T-helper 2 cell treated with Interferon-gamma antibody and Interleukin-4, amounts not matched to agents 5 μg/mL and 100 μg/mL, for 36 hours (primary cell): Measurements from ENCODE around the gene OSBP2.

Experiments
- DNase-seq: peaks from one replicate; pipeline ENCODE4 v3.0.0; 2021; ENCODE audit warnings: low spot score
- H3K27ac Mint-ChIP-seq: one replicate; pipeline ENCODE4 v1.8.0; 2021; ENCODE audit warnings: mild to moderate bottlenecking, mixed read lengths
- H3K27me3 Mint-ChIP-seq: one replicate; pipeline ENCODE4 v1.8.0; 2021; ENCODE audit warnings: low read depth, mixed read lengths
- H3K36me3 Mint-ChIP-seq: one replicate; pipeline ENCODE4 v1.8.0; 2021; ENCODE audit warnings: low read depth, mixed read lengths
- H3K4me1 Mint-ChIP-seq: one replicate; pipeline ENCODE4 v1.8.0; 2021; ENCODE audit warnings: low read depth, mixed read lengths
- H3K4me3 Mint-ChIP-seq: one replicate; pipeline ENCODE4 v1.8.0; 2022; ENCODE audit warnings: mild to moderate bottlenecking, moderate library complexity, mixed read lengths
- H3K9me3 Mint-ChIP-seq: one replicate; pipeline ENCODE4 v1.8.0; 2021; ENCODE audit warnings: mixed read lengths

Gene OSBP2

GRCh38 chr22:30826670-30827355 is 132.1 kb downstream of the OSBP2 start:
- Mint-ChIP-seq H3K27ac (no peak overlapping the region), H3K36me3 (no peaks in the 10 kb centered on the region), H3K27me3 (peaks cover 31% of the 10 kb centered on the region), H3K9me3 (no peaks in the 10 kb centered on the region), H3K4me1 (peaks cover 2% of the 10 kb centered on the region), H3K4me3 (no peak overlapping the region)
- no peak for DNase-seq

DNA sequence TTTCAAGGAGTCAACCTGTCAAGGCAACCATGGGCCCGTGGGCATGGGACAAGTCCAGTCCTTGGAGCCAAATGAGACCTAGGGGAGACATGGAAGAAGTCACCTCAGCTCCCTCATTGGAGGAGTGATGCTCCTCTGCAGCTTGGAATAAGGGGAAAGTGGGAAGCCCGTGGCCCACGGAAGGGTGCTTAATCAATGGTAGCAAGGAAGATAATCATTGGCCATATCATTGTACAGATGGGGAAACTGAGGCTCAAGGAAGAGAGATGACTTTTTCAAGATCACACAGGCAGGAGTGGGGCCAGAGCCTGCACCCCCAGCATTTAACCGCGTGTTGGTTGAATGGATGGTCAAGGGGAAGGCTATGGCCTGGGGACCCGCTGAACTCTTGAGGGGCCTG is 133.0 kb downstream of the OSBP2 start:
- DNase-seq: no peak
- H3K9me3 Mint-ChIP-seq: no peaks in the 10 kb centered on the region
- no peak overlapping the region for H3K27ac Mint-ChIP-seq
- no peak overlapping the region for H3K4me3 Mint-ChIP-seq
- peaks cover 27% of the 10 kb centered on the region for H3K27me3 Mint-ChIP-seq
- H3K4me1 Mint-ChIP-seq: peaks cover 2% of the 10 kb centered on the region
- no peaks in the 10 kb centered on the region for H3K36me3 Mint-ChIP-seq

DNA sequence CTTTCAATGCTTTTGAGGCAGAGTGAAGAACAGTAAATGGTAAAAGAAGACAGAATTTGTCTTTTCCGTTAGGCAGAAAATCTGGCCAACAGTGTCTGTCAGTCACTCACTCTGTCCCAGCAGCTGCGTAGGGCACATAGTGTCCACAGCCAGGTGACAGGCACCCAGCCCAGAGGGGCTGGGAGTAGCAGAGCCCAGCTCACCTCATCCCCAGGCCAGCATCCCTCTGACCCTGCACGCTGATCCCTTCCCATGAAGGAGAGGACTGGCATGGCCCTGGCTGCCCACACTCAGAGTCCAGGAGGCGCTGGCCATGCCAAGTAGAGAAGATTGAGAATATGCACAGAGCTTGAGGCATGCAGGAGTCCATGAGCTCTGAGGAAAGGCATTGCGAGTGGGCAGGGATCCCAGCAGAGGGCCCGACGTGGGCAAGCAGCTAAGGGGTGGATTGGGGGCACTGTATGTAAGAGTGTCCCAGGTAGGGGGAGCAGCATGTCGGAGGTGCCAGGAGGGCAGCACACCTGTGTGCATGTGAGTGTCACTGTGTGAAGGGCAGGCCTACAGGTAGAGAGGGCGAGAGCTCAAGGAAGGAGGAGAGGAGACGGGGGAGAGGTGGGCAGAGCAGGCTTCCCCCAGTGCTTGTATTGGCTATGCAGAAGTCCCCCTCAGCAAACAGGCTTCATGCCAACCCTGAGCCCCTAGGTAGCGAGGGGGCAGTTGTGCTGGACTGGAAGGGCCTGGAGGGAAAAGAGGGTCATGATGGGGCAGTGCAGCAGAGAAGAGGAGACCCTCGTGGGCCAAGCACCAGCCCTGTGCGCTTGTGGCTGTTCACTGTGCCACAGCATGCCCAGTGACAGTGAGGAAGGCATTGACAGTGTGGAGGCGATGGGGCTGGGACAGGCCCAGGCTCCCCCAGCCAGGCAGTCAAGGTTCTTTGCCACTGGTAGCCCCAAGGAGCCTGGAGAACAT is 133.8 kb downstream of the OSBP2 start:
- no peak for DNase-seq
- Mint-ChIP-seq H3K9me3 (no peaks in the 10 kb centered on the region), H3K4me3 (no peak overlapping the region), H3K4me1 (no peaks in the 10 kb centered on the region), H3K27me3 (peaks cover 19% of the 10 kb centered on the region), H3K36me3 (no peaks in the 10 kb centered on the region), H3K27ac (no peak overlapping the region)

GRCh38 chr22:30829901-30830550 is 135.4 kb downstream of the OSBP2 start:
- no peaks in the 10 kb centered on the region for H3K9me3 Mint-ChIP-seq
- H3K4me3 Mint-ChIP-seq: no peak overlapping the region
- H3K4me1 Mint-ChIP-seq: no peaks in the 10 kb centered on the region
- no peak overlapping the region for H3K27ac Mint-ChIP-seq
- H3K36me3 Mint-ChIP-seq: no peaks in the 10 kb centered on the region
- H3K27me3 Mint-ChIP-seq: peaks cover 12% of the 10 kb centered on the region
- DNase-seq: no peak

GRCh38 chr22:30830907-30831306 is 136.2 kb downstream of the OSBP2 start:
- Mint-ChIP-seq H3K9me3 (no peaks in the 10 kb centered on the region), H3K27me3 (peaks cover 8% of the 10 kb centered on the region), H3K4me1 (no peaks in the 10 kb centered on the region), H3K36me3 (no peaks in the 10 kb centered on the region), H3K27ac (no peak overlapping the region), H3K4me3 (no peak overlapping the region)
- DNase-seq: no peak

GRCh38 chr22:30832407-30832987 is 137.8 kb downstream of the OSBP2 start:
- Mint-ChIP-seq H3K9me3 (no peaks in the 10 kb centered on the region), H3K27ac (no peak overlapping the region), H3K4me3 (no peak overlapping the region), H3K36me3 (no peaks in the 10 kb centered on the region), H3K27me3 (peaks cover 8% of the 10 kb centered on the region), H3K4me1 (no peaks in the 10 kb centered on the region)
- no peak for DNase-seq

DNA sequence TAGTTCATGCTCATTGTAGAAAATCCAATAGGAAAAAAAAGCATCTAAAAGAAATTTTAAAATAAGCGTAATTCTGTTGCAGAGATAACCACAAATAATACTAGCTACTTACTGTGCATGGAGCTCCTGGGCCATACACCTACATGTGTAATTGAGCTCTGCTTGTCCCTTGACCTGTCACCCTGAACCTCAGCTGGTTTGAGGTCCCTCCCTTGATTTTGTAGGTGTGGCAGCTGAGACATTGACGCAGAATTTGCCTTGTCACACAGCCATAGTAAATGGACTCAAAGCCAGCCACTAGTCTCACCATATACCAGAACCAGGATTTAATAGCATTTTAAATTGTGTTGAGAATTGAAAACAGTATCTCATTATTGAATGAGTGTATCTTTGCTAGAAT is 138.6 kb downstream of the OSBP2 start:
- Mint-ChIP-seq H3K27me3 (peaks cover 8% of the 10 kb centered on the region), H3K9me3 (peaks cover 4% of the 10 kb centered on the region), H3K4me1 (no peaks in the 10 kb centered on the region), H3K4me3 (no peak overlapping the region), H3K36me3 (no peaks in the 10 kb centered on the region), H3K27ac (no peak overlapping the region)
- no peak for DNase-seq

DNA sequence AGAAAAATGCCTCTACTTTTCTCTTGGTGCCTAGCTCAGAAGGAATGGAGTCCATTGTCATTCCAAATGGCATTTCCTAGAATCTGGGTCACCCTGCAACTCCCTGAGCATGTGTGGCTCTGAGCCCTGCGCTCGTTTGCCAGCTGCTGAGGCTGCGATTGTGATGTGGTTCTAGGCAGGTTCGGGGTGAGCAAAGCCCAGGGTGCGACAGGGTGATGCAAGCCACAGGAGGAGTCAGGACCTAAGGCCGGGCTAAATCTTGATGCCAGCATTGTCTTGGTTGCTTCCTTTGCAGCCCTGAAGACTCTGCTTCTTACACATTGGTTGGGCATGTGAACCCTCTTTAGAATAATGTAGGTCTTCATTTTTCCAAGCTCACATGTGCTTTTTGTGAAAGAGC is 142.9 kb downstream of the OSBP2 start:
- Mint-ChIP-seq H3K4me1 (no peaks in the 10 kb centered on the region), H3K9me3 (peaks cover 4% of the 10 kb centered on the region), H3K4me3 (no peak overlapping the region), H3K27me3 (peaks cover 3% of the 10 kb centered on the region), H3K27ac (no peak overlapping the region), H3K36me3 (no peaks in the 10 kb centered on the region)
- DNase-seq: no peak

- H3K4me1 Mint-ChIP-seq: no peaks in the 10 kb centered on the region
- no peaks in the 10 kb centered on the region for H3K36me3 Mint-ChIP-seq
- H3K27me3 Mint-ChIP-seq: peaks cover 3% of the 10 kb centered on the region
- peaks cover 4% of the 10 kb centered on the region for H3K9me3 Mint-ChIP-seq
- no peak overlapping the region for H3K27ac Mint-ChIP-seq
- DNase-seq: no peak
- no peak overlapping the region for H3K4me3 Mint-ChIP-seq
Measured at GRCh38 chr22:30838111-30838510, 143.4 kb downstream of the OSBP2 start.

DNA sequence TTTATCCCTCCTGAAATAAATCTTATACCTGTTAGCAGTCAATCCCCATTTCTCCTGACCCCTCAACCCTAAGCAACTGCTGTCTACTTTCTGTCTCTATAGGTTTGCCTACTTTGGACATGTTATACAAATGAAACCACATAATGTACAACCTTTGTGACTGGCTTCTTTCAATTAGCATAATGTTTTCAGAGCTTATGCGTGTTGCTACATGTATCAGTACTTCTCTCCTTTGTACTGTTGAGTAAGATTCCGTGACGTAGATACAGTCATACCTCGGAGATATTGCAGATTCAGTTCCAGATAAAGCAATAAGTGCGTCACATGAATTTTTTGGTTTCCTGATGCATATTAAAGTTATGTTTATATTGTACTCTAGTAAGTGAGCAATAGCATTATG is 146.6 kb downstream of the OSBP2 start:
- no peaks in the 10 kb centered on the region for H3K4me1 Mint-ChIP-seq
- no peaks in the 10 kb centered on the region for H3K36me3 Mint-ChIP-seq
- no peaks in the 10 kb centered on the region for H3K27me3 Mint-ChIP-seq

GRCh38 chr22:30843245-30843644 is 148.6 kb downstream of the OSBP2 start:
- DNase-seq: no peak
- Mint-ChIP-seq H3K4me1 (no peaks in the 10 kb centered on the region), H3K27me3 (no peaks in the 10 kb centered on the region), H3K36me3 (no peaks in the 10 kb centered on the region), H3K27ac (no peak overlapping the region), H3K9me3 (peaks cover 3% of the 10 kb centered on the region), H3K4me3 (no peak overlapping the region)

More for the DNA sequence above, 146.6 kb downstream of the OSBP2 start:
- Mint-ChIP-seq H3K4me3 (no peak overlapping the region), H3K27ac (no peak overlapping the region), H3K9me3 (peaks cover 4% of the 10 kb centered on the region)
- DNase-seq: no peak

DNA sequence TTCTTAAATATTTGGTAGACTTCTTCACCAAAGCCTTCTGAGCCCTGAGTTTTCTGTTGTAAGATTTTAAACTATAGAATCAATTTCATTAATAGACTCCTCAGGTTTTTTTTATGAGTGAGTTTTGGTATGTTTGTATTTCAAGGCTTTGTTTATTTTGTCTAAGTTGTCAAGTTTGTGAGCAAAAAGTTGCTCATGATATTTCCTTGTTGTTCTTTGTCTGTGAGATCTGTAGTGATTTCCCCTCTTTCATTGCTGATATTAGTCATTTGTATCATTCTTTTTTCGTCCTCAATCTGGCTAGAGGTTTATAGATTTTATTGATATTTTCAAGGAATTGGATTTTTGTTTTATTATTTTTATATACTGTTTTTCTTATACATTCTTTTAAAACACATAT is 152.9 kb downstream of the OSBP2 start:
- H3K27ac Mint-ChIP-seq: no peak overlapping the region
- H3K9me3 Mint-ChIP-seq: peaks cover 3% of the 10 kb centered on the region
- H3K4me3 Mint-ChIP-seq: no peak overlapping the region
- H3K4me1 Mint-ChIP-seq: no peaks in the 10 kb centered on the region
- H3K27me3 Mint-ChIP-seq: peaks cover 8% of the 10 kb centered on the region
- no peak for DNase-seq
- no peaks in the 10 kb centered on the region for H3K36me3 Mint-ChIP-seq

DNA sequence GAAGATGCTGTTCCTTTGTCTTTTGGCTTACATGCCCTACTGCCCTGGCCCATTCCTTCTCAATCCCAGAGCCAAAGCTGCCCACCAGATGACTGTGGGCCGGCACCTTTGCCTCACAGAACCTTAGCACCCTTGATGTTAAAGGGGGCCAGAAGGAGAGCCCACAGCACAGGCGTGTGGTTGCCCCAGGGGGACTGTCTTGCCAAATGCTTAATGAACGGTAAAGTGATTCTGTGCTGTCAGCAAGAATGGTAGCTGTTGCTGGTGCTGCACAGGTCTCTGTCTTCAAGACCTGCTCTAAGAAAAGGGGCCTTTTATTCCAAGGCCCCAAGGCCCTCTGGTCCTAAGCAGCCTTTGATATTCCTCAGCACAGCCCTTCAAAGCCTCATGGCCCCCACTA is 160.6 kb downstream of the OSBP2 start:
- Mint-ChIP-seq H3K4me1 (no peaks in the 10 kb centered on the region), H3K4me3 (no peak overlapping the region), H3K27ac (no peak overlapping the region), H3K9me3 (no peaks in the 10 kb centered on the region), H3K36me3 (no peaks in the 10 kb centered on the region), H3K27me3 (no peaks in the 10 kb centered on the region)
- no peak for DNase-seq
